ENCODE results near the gene ZNHIT6.
"Not testable (repeated sequence)": the region's sequence is repeated elsewhere in the genome, so short reads cannot be mapped to it uniquely, and the experiment has no call there.

The ZNHIT6 gene, protein sequence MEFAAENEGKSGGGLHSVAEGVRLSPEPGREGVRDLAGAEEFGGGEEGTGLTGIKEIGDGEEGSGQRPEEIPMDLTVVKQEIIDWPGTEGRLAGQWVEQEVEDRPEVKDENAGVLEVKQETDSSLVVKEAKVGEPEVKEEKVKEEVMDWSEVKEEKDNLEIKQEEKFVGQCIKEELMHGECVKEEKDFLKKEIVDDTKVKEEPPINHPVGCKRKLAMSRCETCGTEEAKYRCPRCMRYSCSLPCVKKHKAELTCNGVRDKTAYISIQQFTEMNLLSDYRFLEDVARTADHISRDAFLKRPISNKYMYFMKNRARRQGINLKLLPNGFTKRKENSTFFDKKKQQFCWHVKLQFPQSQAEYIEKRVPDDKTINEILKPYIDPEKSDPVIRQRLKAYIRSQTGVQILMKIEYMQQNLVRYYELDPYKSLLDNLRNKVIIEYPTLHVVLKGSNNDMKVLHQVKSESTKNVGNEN

DNA sequence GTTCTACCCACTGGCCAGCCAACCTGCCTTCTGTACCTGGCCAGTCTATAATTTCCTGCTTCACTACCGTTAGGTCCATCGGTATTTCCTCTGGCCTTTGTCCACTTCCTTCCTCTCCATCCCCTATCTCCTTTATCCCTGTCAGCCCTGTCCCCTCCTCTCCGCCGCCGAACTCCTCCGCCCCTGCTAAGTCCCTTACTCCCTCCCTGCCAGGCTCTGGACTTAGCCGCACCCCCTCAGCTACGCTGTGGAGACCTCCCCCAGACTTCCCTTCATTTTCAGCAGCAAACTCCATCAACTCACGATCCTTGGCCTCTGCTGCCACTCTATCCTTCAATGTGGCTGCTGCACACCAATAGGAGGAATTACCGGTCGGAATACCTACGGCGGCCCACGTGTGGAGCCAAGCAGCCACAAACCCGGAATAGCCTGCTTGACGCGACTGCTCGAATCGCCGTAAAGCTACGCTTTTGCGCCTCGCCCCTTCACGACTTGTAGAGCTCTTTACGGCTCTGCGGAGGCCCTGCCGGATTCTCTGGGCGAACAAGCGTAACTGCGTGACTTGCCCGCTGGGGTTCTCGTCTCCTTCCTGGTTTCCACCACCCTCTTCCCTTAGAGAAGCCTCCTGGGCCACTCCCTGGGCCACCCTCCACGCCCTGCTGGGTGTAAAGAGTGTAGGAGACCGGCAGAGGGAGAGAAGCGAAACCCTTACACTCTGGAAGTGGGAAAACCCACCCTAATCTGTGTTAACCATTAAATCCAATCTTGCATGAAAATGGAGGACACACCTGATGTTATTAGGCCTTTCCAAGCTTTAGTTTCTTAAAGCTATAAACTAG is at the start of gene ZNHIT6:
TSS of gene ZNHIT6 (minus strand) at position 444 of the 839 bp plus-strand sequence. CDS start at position 295, 149 bp downstream.
- no peak for TF ChIP-seq Cebpa-rat (IDR thresholded peaks at IDR 0.05)
- Histone ChIP-seq H3K9me3 (peaks cover 7% of the 10 kb centered on the region; the same call in 1 of the 2 replicates), H3K4me3 (peak within 1 kb of the TSS; percentile 84), H3K4me2 (peak within 1 kb of the TSS; percentile 95), H3K36me3 (peaks cover 27% of the 10 kb centered on the region), H3K4me1 (peaks cover 20% of the 10 kb centered on the region), H4K20me1 (peaks cover 3% of the 10 kb centered on the region; the same call in 1 of the 2 replicates), H3K27me3 (no peaks in the 10 kb centered on the region), H3K27ac (peak within 1 kb of the TSS; percentile 79), H3K9ac (peak within 1 kb of the TSS; percentile 85)

DNA sequence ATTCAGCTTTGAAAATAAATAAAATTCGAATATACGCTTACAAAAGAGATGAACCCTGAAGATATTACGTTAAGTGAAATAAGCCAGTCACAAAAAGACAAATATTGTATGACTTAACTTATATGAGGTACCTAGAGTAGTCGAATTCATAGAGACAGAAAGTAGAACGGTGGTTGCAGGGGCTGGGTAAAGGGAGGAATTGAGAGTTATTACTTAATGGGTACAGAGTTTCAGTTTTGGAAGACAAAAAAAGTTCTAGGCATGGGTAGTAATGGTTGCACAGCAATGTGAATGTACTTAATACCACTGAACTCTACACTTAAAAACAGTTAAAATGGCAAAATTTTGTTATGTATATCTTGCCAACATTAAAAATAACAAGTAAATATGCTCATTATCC is 48.6 kb upstream of the ZNHIT6 start:
- Histone ChIP-seq H4K20me1 (no peaks in the 10 kb centered on the region), H3K27ac (no peak overlapping the region), H3K9ac (no peak overlapping the region), H3K4me1 (no peaks in the 10 kb centered on the region), H3K36me3 (no peaks in the 10 kb centered on the region), H3K27me3 (no peaks in the 10 kb centered on the region), H3K4me3 (no peak overlapping the region), H3K4me2 (no peak overlapping the region), H3K9me3 (peaks cover 4% of the 10 kb centered on the region; the same call in 1 of the 2 replicates)
- TF ChIP-seq Cebpa-rat (IDR thresholded peaks at IDR 0.05): no peak

DNA sequence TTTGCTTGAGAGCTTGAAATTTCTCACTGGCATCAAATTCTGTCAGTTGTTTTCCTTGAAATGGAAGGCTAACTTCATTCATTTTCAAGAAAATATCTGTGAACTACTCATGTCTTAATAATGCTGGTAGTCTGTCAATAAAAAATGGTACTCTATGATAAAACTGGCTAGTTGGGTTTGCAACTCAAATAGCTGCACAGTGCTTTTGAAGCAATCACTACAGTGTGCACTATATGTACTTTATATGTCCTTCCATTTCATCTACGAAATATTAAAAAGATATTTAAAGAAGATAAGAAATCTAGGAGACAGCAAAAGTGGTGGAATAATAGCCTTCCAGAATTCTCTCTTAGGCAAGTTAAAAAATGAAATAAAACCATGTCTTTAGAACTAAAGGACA is 39.9 kb upstream of the ZNHIT6 start:
- H3K36me3 ChIP-seq: no peaks in the 10 kb centered on the region
- H4K20me1 ChIP-seq: no peaks in the 10 kb centered on the region
- H3K9ac ChIP-seq: no peak overlapping the region
- H3K27me3 ChIP-seq: no peaks in the 10 kb centered on the region
- H3K27ac ChIP-seq: no peak overlapping the region
- no peak overlapping the region for H3K4me2 ChIP-seq
- H3K4me3 ChIP-seq: no peak overlapping the region
- TF ChIP-seq Cebpa-rat (IDR thresholded peaks at IDR 0.05): no peak
- H3K9me3 ChIP-seq: no peaks in the 10 kb centered on the region
- no peaks in the 10 kb centered on the region for H3K4me1 ChIP-seq

DNA sequence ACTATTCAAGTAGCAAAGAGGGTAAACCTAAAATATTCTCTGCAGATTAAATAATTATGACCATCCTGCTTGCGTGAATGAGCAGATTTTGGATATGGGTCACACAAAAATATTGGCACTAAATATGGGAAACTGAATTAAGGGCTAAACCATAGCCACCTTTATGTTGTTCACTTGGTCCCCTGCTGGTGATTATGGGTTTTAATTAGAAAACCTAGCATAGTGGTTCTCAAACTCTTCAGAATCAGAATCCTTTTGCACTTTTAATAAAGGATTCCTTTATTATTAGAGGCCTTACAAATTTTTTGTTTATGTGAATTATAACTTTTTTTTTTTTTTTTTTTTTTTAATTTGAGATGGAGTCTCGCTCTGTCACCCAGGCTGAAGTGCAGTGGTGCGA is 38.5 kb upstream of the ZNHIT6 start:
- Histone ChIP-seq H3K27me3 (no peaks in the 10 kb centered on the region), H3K36me3 (no peaks in the 10 kb centered on the region), H3K27ac (no peak overlapping the region), H3K4me3 (no peak overlapping the region), H3K4me2 (no peak overlapping the region), H3K9me3 (no peaks in the 10 kb centered on the region), H4K20me1 (no peaks in the 10 kb centered on the region), H3K9ac (no peak overlapping the region), H3K4me1 (no peaks in the 10 kb centered on the region)
- no peak for TF ChIP-seq Cebpa-rat (IDR thresholded peaks at IDR 0.05)

DNA sequence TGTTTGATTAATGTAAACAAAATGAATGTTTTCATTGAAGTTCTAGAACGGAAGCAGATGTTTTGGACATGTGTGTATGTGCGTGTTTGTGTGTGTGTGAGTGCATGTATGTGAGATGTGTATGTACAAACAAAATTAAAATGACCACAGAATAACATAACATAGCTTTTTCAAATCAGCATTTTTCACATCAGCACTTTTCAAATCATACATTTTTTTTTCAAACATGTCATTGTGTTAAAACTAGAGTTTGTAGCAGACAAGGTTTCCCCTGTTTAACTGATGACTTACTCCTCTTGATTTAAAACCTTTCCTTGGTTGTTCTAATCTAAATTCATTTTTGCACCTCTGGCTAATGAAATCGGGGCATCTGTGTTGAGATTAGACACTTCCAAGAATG is 35.6 kb upstream of the ZNHIT6 start:
- no peak overlapping the region for H3K27ac ChIP-seq
- H3K4me3 ChIP-seq: no peak overlapping the region
- H3K4me2 ChIP-seq: no peak overlapping the region
- TF ChIP-seq Cebpa-rat (IDR thresholded peaks at IDR 0.05): no peak
- no peaks in the 10 kb centered on the region for H3K27me3 ChIP-seq
- H3K4me1 ChIP-seq: no peaks in the 10 kb centered on the region
- no peaks in the 10 kb centered on the region for H3K9me3 ChIP-seq
- H4K20me1 ChIP-seq: no peaks in the 10 kb centered on the region
- H3K36me3 ChIP-seq: no peaks in the 10 kb centered on the region
- H3K9ac ChIP-seq: no peak overlapping the region

DNA sequence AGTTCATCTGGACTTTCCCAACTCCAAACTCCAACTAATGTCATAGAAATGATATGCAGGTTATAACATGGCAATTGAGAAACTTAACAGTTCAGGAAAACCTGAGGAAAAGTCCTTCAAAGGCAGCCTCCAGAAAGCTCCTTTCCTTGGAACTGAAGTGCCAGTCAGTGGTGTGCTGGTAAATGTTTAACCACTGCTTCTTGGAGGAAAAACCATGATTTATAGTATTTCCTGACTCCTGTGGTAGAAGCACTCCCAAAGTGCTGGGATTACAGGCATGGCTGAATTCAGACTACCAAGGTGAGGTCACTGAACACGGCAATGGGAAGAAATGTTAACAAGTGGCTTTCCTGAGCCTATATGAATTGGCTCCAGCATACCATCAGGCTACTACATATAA is 26.7 kb upstream of the ZNHIT6 start:
- Histone ChIP-seq H3K9ac (no peak overlapping the region), H3K4me1 (no peaks in the 10 kb centered on the region), H3K36me3 (no peaks in the 10 kb centered on the region), H3K9me3 (no peaks in the 10 kb centered on the region), H3K4me3 (no peak overlapping the region), H4K20me1 (no peaks in the 10 kb centered on the region), H3K4me2 (no peak overlapping the region), H3K27me3 (no peaks in the 10 kb centered on the region), H3K27ac (no peak overlapping the region)
- no peak for TF ChIP-seq Cebpa-rat (IDR thresholded peaks at IDR 0.05)

DNA sequence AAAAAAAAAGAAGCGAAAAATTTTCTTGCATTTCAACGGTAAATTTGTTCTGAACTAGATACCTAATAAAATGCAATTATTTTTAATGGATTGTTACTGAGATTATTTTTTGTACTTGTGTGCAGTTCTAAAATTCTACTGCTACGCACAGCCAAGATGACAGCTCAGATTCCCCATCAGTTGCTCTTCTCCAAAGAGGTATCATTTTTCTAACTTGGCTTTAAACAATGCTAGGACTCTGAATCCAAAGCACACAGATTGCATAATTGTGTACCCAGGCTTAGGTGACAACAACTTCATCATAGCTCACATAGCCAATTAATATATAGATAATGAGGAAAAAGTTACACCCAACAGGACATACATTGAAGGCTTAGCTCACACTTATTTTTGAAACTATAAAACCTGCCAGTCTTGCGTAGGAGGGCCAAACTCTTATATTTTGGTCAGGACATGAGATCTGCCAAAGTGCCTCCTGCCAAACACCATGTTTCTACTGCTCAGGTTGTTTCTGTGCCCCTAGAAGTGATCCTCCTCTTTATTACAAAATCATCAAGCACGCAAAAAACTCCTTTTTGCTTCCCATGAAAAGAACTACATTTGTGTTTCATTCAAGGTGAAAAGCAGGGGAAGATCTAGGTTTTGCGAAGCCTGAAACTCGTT is 10.6 kb upstream of the ZNHIT6 start:
- Histone ChIP-seq H3K4me3 (no peak overlapping the region), H3K4me2 (no peak overlapping the region), H3K27me3 (no peaks in the 10 kb centered on the region), H4K20me1 (no peaks in the 10 kb centered on the region), H3K27ac (no peak overlapping the region), H3K9me3 (peaks cover 35% of the 10 kb centered on the region), H3K9ac (no peak overlapping the region), H3K36me3 (no peaks in the 10 kb centered on the region), H3K4me1 (no peaks in the 10 kb centered on the region)
- no peak for TF ChIP-seq Cebpa-rat (IDR thresholded peaks at IDR 0.05)

DNA sequence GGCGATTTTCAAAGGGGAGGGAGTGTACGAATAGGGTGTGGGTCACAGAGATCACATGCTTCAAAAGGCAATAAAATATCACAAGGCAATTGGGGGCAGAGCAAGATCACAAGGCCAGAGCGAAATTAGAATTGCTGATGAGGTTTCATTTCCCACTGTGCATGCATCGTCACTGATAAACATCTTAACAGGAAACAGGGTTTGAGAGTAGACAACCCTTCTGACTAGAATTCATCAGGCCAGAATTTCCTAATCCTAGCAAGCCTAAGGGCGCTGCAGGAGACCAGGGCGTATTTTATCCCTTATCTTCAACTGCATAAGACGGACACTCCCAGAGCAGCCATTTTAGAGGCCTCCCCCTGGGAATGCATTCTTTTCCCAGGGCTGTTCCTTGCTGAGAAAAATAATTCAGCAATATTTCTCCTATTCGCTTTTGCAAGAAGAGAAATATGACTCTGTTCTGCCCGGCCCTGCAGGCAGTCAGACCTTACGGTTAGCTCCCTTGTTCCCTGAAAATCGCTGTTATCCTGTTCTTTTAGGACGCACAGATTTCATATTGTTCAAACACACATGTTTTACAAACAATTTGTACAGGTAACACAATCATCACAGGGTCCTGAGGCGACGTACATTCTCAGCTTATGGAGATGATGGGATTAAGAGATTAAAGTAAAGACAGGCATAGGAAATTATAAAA is 6.3 kb upstream of the ZNHIT6 start:
- not testable (repeated sequence) for H3K36me3 ChIP-seq, H3K27me3 ChIP-seq, H3K27ac ChIP-seq, H4K20me1 ChIP-seq, H3K9ac ChIP-seq, H3K4me2 ChIP-seq, H3K4me3 ChIP-seq, H3K4me1 ChIP-seq
- peaks cover 25% of the 10 kb centered on the region for H3K9me3 ChIP-seq

DNA sequence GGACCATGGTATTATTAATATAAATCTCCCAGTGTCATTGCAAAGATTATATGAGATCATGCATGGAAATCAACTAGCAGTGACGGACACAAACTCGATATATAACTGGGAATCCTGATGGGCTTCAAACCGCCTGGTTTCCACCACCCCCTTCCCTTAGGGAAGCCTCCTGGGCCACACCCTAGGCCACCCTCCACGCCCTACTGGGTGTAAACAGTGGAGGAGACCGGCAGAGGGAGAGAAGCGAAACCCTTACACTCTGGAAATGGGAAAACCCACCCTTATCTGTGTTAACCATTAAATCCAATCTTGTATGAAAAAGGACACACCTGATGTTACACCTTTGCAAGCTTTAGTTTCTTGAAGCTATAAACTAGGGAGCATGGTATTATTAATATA is 595 bp upstream of the ZNHIT6 start:
- Histone ChIP-seq H3K4me2 (peak overlapping the region; percentile 95), H3K36me3 (peaks cover 21% of the 10 kb centered on the region), H3K9me3 (peaks cover 12% of the 10 kb centered on the region), H3K27ac (peak overlapping the region; percentile 79), H3K9ac (peak overlapping the region; percentile 85), H3K27me3 (no peaks in the 10 kb centered on the region), H4K20me1 (no peaks in the 10 kb centered on the region; the same call in 1 of the 2 replicates), H3K4me1 (peaks cover 20% of the 10 kb centered on the region), H3K4me3 (peak overlapping the region; percentile 84)
- TF ChIP-seq Cebpa-rat (IDR thresholded peaks at IDR 0.05): no peak
